Smooth muscle cell of the coronary artery (primary cell): ENCODE measurements around the gene CELF5. TPM values are rescaled to one million over a fixed set of nuclear protein-coding genes. Genes with fewer than 3 reads are reported as not detected.

ENCODE experiments used
- total RNA-seq: library from RNA; depleted of rRNA; stranded (reverse); fragments of >200 nt; gene quantifications from 2 replicates; pipeline ENCODE4 v1.2.3, GENCODE V29; 2014; ENCODE audit warnings: low replicate concordance

Gene CELF5
- 0.08 TPM in 1 of 2 replicates, not detected in the other for total RNA-seq

DNA sequence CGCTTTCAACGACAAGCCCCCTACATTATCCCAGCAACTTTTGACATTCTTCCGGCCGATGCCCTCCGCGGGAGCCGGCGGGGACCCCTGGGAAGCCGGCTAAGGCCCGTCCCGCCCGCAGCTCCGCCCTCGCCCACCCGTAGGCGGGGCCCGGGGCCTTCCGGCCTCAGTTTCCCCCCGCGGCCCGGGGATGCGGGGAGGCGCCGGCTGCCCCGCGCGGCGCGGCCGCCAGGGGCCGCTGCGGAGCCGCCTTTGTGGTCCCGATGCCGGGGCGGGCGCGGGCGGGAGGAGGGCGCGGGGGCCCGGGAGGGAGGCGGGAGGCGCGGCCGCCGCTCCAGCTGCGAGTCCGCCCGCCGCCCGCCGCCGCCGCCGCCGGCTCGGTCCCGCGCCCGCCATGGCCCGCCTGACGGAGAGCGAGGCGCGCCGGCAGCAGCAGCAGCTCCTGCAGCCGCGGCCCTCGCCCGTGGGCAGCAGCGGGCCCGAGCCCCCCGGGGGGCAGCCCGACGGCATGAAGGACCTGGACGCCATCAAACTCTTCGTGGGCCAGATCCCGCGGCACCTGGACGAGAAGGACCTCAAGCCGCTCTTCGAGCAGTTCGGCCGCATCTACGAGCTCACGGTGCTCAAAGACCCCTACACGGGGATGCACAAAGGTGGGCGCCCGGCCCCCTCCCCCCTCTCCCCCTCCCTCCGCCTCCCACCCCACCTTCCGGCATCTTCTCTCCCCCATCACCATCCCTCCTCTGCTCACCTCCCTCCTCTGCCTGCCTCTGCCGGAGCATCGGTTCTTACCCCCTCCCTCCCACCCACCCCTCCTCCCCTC lies at the start of gene CELF5:
Gene CELF5, plus strand, starts transcription at position 316 of the 823 bp plus-strand sequence. Its CDS starts 79 bp downstream, at position 395.

DNA sequence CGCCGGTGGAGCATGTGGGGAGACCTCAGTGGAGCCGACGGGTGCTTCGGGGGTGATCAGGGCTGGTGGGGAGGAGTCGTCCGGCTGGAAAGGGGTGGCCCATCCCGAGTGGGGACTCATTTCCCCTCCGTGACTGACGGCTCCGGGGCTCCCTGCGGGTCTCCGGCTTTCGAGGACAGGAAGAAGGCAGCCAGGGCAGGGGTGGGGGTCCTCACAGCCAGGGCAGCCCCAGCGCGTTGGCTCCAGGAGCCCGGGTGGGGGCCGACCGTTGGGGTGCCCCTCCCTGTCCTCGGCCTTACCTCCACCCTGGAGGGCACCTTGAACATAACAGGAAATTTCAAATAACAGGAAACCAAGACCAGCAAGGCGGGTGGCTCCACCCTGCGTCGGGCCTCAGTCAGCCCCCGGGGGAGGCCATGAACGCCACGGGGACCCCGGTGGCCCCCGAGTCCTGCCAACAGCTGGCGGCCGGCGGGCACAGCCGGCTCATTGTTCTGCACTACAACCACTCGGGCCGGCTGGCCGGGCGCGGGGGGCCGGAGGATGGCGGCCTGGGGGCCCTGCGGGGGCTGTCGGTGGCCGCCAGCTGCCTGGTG lies 46.0 kb upstream of the CELF5 start, which contains the start of gene S1PR4:
Gene S1PR4, plus strand, starts transcription at position 393 of the 596 bp plus-strand sequence. Its CDS starts 24 bp downstream, at position 417.

DNA sequence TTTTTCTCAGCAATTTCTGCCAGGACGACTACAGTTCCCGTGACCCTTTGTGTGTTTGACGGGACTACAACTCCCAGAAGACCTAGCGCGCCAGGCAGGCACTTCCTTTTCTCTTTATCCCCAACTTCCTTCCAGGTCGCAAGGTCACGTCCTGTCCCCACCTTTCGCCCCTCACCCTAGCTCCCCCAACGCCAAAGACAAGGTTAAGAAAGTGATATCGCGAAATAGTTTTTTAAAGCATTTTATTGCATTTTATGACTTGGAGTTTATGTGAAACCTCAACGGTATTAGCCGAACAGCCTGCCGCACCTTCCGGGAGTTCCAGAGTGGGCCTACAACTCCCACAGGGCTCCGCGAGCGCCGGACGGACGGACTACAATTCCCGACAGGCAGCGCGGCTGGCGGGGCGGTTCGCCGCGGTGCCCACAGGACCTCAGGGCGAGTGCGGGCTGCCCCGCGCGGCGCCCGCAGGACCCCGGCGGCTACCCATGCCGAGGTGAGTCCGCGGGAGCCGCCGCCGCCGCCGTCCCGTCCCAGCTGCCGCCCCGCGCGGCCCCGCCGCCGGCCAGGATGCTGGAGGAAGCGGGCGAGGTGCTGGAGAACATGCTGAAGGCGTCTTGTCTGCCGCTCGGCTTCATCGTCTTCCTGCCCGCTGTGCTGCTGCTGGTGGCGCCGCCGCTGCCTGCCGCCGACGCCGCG lies 38.9 kb upstream of the CELF5 start, which contains the start of gene NCLN:
Gene NCLN, plus strand, starts transcription at position 470 of the 699 bp plus-strand sequence. Its CDS starts 101 bp downstream, at position 571.

Other genes starting within 250 kb of the CELF5 start
- 0.12 and 2.1 TPM in 2 replicates for gene TLE6, start 247.1 kb upstream of the CELF5 start, total RNA-seq
- gene TLE2, start 195.4 kb upstream of the CELF5 start, total RNA-seq = 4.4 TPM in 2 replicates
- 160 and 167 TPM in 2 replicates for gene TLE5, start 162.2 kb upstream of the CELF5 start, total RNA-seq
- 74.3 and 75.7 TPM in 2 replicates for gene GNA11, start 130.3 kb upstream of the CELF5 start, total RNA-seq
- 0.08 TPM in 1 of 2 replicates, not detected in the other for gene GNA15, start 88.6 kb upstream of the CELF5 start, total RNA-seq
- not detected in 2 replicates for gene S1PR4, start 45.9 kb upstream of the CELF5 start, total RNA-seq
- gene NCLN, start 38.7 kb upstream of the CELF5 start, total RNA-seq = 37.2 and 43.7 TPM in 2 replicates
- 26.5 and 56.4 TPM in 2 replicates for gene NFIC, start 141.9 kb downstream of the CELF5 start, total RNA-seq